Endothelial cell (in vitro differentiated cells): ENCODE data around the gene GLT8D1. TPM values are rescaled to one million over a fixed set of nuclear protein-coding genes. Genes with fewer than 3 reads are reported as not detected.
A peak's percentile ranks its signal among the peaks of the same experiment; 100 is the strongest.

ENCODE experiments used
- DNase-seq: peaks from one replicate; pipeline ENCODE4 v3.0.0; 2021; ENCODE audit warnings: low spot score
- H3K27ac Mint-ChIP-seq: one replicate; pipeline ENCODE4 v1.8.0; 2021; ENCODE audit warnings: mixed read lengths, inconsistent platforms; ENCODE audit not compliant: unreplicated experiment
- H3K27me3 Mint-ChIP-seq: one replicate; pipeline ENCODE4 v1.8.0; 2021; ENCODE audit warnings: mild to moderate bottlenecking, moderate library complexity, mixed read lengths, inconsistent platforms; ENCODE audit not compliant: unreplicated experiment
- H3K36me3 Mint-ChIP-seq: one replicate; pipeline ENCODE4 v1.8.0; 2021; ENCODE audit warnings: mild to moderate bottlenecking, low read depth, mixed read lengths, inconsistent platforms; ENCODE audit not compliant: unreplicated experiment
- H3K4me1 Mint-ChIP-seq: one replicate; pipeline ENCODE4 v1.8.0; 2021; ENCODE audit warnings: mild to moderate bottlenecking, mixed read lengths, inconsistent platforms; ENCODE audit not compliant: unreplicated experiment
- H3K4me3 Mint-ChIP-seq: one replicate; pipeline ENCODE4 v1.8.0; 2021; ENCODE audit warnings: mild to moderate bottlenecking, mixed read lengths, inconsistent platforms; ENCODE audit not compliant: unreplicated experiment
- H3K9me3 Mint-ChIP-seq: one replicate; pipeline ENCODE4 v1.8.0; 2021; ENCODE audit warnings: mixed read lengths, inconsistent platforms; ENCODE audit not compliant: unreplicated experiment
- CTCF ChIP-seq: fragments of 200-600 bp; sonication (generic); IDR thresholded peaks from one replicate; pipeline ENCODE4 v1.5.0; 2021; ENCODE audit warnings: antibody characterized with exemption; ENCODE audit not compliant: unreplicated experiment
- long read RNA-seq: library from polyadenylated mRNA; unstranded; transcript quantifications from one replicate; pipeline ENCODE4 v2.0.0, GENCODE V29; 2020; ENCODE audit not compliant: unreplicated experiment
- total RNA-seq: library from RNA; stranded (reverse); fragmentation: NEBNext Ultra II Directional; extraction: Animal tissue kit (Norgen Biotek cat#: 25700); gene quantifications from one replicate; pipeline ENCODE4 v1.2.1, GENCODE V29; 2021; ENCODE audit not compliant: unreplicated experiment

The GLT8D1 gene
- 54.7 TPM for total RNA-seq
- long read RNA-seq, transcript GLT8D1-201 (10 exons, 1,849 nt) = major isoform, 13 of 43 reads
- long read RNA-seq, partial matches to known transcripts = 4 of 43 reads
- long read RNA-seq, other reads (novel, unspliced or antisense) = 26 of 43 reads

GRCh38 chr3:52705688-52706686 lies at the start of gene GLT8D1, which contains the start of gene SPCS1:
Gene GLT8D1 (minus strand): TSS chr3:52705791. CDS start chr3:52700460, 5,331 bp downstream.
Gene SPCS1 (plus strand): TSS chr3:52706106. CDS start chr3:52706247, 141 bp downstream.
- H3K27me3 Mint-ChIP-seq = peaks cover 8% of the 10 kb centered on the region
- no peak for TF ChIP-seq CTCF
- H3K36me3 Mint-ChIP-seq = peaks cover 13% of the 10 kb centered on the region
- H3K27ac Mint-ChIP-seq = peak within 1 kb of the TSS; percentile 95
- H3K9me3 Mint-ChIP-seq = no peaks in the 10 kb centered on the region
- peaks cover 27% of the 10 kb centered on the region for H3K4me1 Mint-ChIP-seq
- DNase-seq = peak; percentile 78
- H3K4me3 Mint-ChIP-seq = peak within 1 kb of the TSS; percentile 97

GRCh38 chr3:52754373-52754772 lies 48.8 kb upstream of the GLT8D1 start:
- no peaks in the 10 kb centered on the region for H3K27me3 Mint-ChIP-seq
- no peaks in the 10 kb centered on the region for H3K9me3 Mint-ChIP-seq
- peaks cover 14% of the 10 kb centered on the region for H3K36me3 Mint-ChIP-seq

GRCh38 chr3:52752045-52752660 lies 46.6 kb upstream of the GLT8D1 start:
- Mint-ChIP-seq H3K27me3 (no peaks in the 10 kb centered on the region), H3K9me3 (no peaks in the 10 kb centered on the region), H3K4me3 (no peak overlapping the region), H3K36me3 (peaks cover 14% of the 10 kb centered on the region), H3K4me1 (no peaks in the 10 kb centered on the region), H3K27ac (no peak overlapping the region)
- TF ChIP-seq CTCF = no peak
- DNase-seq = no peak

More at GRCh38 chr3:52754373-52754772, 48.8 kb upstream of the GLT8D1 start:
- DNase-seq = no peak
- H3K4me1 Mint-ChIP-seq = no peaks in the 10 kb centered on the region
- no peak for TF ChIP-seq CTCF
- H3K27ac Mint-ChIP-seq = no peak overlapping the region
- no peak overlapping the region for H3K4me3 Mint-ChIP-seq

- Mint-ChIP-seq H3K9me3 (no peaks in the 10 kb centered on the region), H3K4me1 (no peaks in the 10 kb centered on the region), H3K27me3 (no peaks in the 10 kb centered on the region), H3K27ac (no peak overlapping the region), H3K4me3 (no peak overlapping the region), H3K36me3 (peaks cover 50% of the 10 kb centered on the region)
- DNase-seq = no peak
- TF ChIP-seq CTCF = no peak
These were observed 38.1 kb upstream of the GLT8D1 start for GRCh38 chr3:52743721-52744120.
